Liver (tissue), 9 donors: ENCODE measurements around the gene KRTCAP3. TPM values are rescaled to one million over a fixed set of nuclear protein-coding genes. Genes with fewer than 3 reads are reported as not detected.

ENCODE experiments used
- DNase-seq: peaks from one replicate; pipeline ENCODE4 v3.0.0-alpha.2; 2017; ENCODE audit warnings: low spot score
- H3K27ac ChIP-seq, 2 donors: one replicate each; pipeline ENCODE4 v1.7.0; 2013; ENCODE audit warnings: inconsistent platforms in 2 of 2, low read length in 2 of 2, control low read depth in 1 of 2, low read depth in 1 of 2, mild to moderate bottlenecking in 1 of 2
- H3K27me3 ChIP-seq, 4 donors: one replicate each; pipeline versions ENCODE4 v1.6.1 to v1.7.0; 2013; ENCODE audit warnings: low read length in 3 of 4, inconsistent platforms in 1 of 4, mild to moderate bottlenecking in 1 of 4, moderate library complexity in 1 of 4; ENCODE audit not compliant: control insufficient read depth in 4 of 4, insufficient read depth in 4 of 4
- H3K36me3 ChIP-seq, 4 donors: one replicate each; pipeline versions ENCODE4 v1.6.1 to v1.7.0; 2013; ENCODE audit warnings: low read length in 3 of 4, mild to moderate bottlenecking in 3 of 4, low read depth in 1 of 4, moderate library complexity in 1 of 4; ENCODE audit not compliant: control insufficient read depth in 4 of 4, insufficient read depth in 3 of 4
- H3K4me1 ChIP-seq, 4 donors: one replicate each; pipeline versions ENCODE4 v1.6.1 to v1.7.0; 2013; ENCODE audit warnings: low read length in 3 of 4, mild to moderate bottlenecking in 3 of 4, moderate library complexity in 1 of 4; ENCODE audit not compliant: control insufficient read depth in 4 of 4, insufficient read depth in 4 of 4
- H3K4me3 ChIP-seq, 3 donors: one replicate each; pipeline versions ENCODE4 v1.6.1 to v1.7.0; 2013; ENCODE audit warnings: low read length in 3 of 3, control low read depth in 1 of 3, low read depth in 1 of 3, mild to moderate bottlenecking in 1 of 3
- H3K9ac ChIP-seq, 2 donors: one replicate each; pipeline ENCODE4 v1.7.0; 2013; ENCODE audit warnings: low read length in 2 of 2, mild to moderate bottlenecking in 2 of 2, moderate library complexity in 2 of 2, control low read depth in 1 of 2, low read depth in 1 of 2
- H3K9me3 ChIP-seq, 4 donors: one replicate each; pipeline versions ENCODE4 v1.6.1 to v1.7.0; 2013; ENCODE audit warnings: low read length in 3 of 4; ENCODE audit not compliant: control insufficient read depth in 4 of 4
- ATF3 ChIP-seq: IDR thresholded peaks from 2 replicates; pipeline ENCODE4 v1.6.1; 2016; ENCODE audit warnings: antibody characterized with exemption
- EGR1 ChIP-seq, 2 donors: IDR thresholded peaks; 2 replicates each; pipeline ENCODE4 v1.6.1; 2016 to 2018; ENCODE audit warnings: antibody characterized with exemption in 2 of 2, low read depth in 2 of 2
- FOXA1 ChIP-seq: IDR thresholded peaks from 2 replicates; pipeline ENCODE4 v1.6.1; 2016; ENCODE audit warnings: antibody characterized with exemption
- FOXA2 ChIP-seq: IDR thresholded peaks from 2 replicates; pipeline ENCODE4 v1.6.1; 2016; ENCODE audit warnings: antibody characterized with exemption
- GABPA ChIP-seq, 2 donors: IDR thresholded peaks in 1 of 2; conservative IDR thresholded peaks in 1 of 2; 2 replicates each; pipeline ENCODE4 v1.6.1; 2016; ENCODE audit warnings: antibody characterized with exemption in 2 of 2, mild to moderate bottlenecking in 1 of 2, moderate library complexity in 1 of 2
- HNF4A ChIP-seq, 2 donors: conservative IDR thresholded peaks; 2 replicates each; pipeline ENCODE4 v1.6.1; 2016; ENCODE audit warnings: antibody characterized with exemption in 2 of 2, mild to moderate bottlenecking in 2 of 2
- HNF4G ChIP-seq: IDR thresholded peaks from 2 replicates; pipeline ENCODE4 v1.6.1; 2016; ENCODE audit warnings: antibody characterized with exemption
- JUND ChIP-seq, 2 donors: IDR thresholded peaks; 2 replicates each; pipeline ENCODE4 v1.6.1; 2016; ENCODE audit warnings: antibody characterized with exemption in 2 of 2
- MAX ChIP-seq: IDR thresholded peaks from 2 replicates; pipeline ENCODE4 v1.6.1; 2016; ENCODE audit warnings: antibody characterized with exemption
- NR2F2 ChIP-seq: IDR thresholded peaks from 2 replicates; pipeline ENCODE4 v1.6.1; 2016; ENCODE audit warnings: antibody characterized with exemption
- RXRA ChIP-seq, 2 donors: IDR thresholded peaks; 2 replicates each; pipeline ENCODE4 v1.6.1; 2017 to 2018; ENCODE audit warnings: antibody characterized with exemption in 2 of 2, mild to moderate bottlenecking in 1 of 2
- SP1 ChIP-seq: IDR thresholded peaks from 2 replicates; pipeline ENCODE4 v1.6.1; 2018; ENCODE audit warnings: antibody characterized with exemption, mild to moderate bottlenecking
- TAF1 ChIP-seq: conservative IDR thresholded peaks from 2 replicates; pipeline ENCODE4 v1.6.1; 2016; ENCODE audit warnings: antibody characterized with exemption, mild to moderate bottlenecking
- YY1 ChIP-seq: IDR thresholded peaks from 2 replicates; pipeline ENCODE4 v1.6.1; 2016; ENCODE audit warnings: antibody characterized with exemption, mild to moderate bottlenecking
- WGBS: extraction: QIAGEN DNeasy Blood & Tissue Kit; methylation state at CpG from one replicate; pipeline ENCODE4 v1.1.7; 2013; 5-methylcytosine and 5-hydroxymethylcytosine counted together
- polyA plus RNA-seq, 2 donors: library from polyadenylated mRNA; stranded (reverse) in 1 of 2; unstranded in 1 of 2; fragments of 200-250 nt in 1 of 2; fragments of >200 nt in 1 of 2; fragmentation: Nextera tagmentation in 1 of 2; extraction: Ambion mirVana in 1 of 2; gene quantifications; one replicate each; pipeline versions ENCODE4 v1.2.1 to v1.2.3, GENCODE V29; 2013 to 2015
- total RNA-seq, 2 donors: library from RNA; depleted of rRNA; stranded (reverse); fragments of >200 nt; gene quantifications; one replicate each; pipeline ENCODE4 v1.2.3, GENCODE V29; 2014
- TF ChIP-seq, protein P1 (sequence below): fragments of 150-350 bp; IDR thresholded peaks from 2 replicates; pipeline ENCODE4 v1.5.1; 2017; ENCODE audit warnings: improper control_type of control experiment, low read depth, low read length; ENCODE audit not compliant: missing input control
- TF ChIP-seq, protein P2 (sequence below): IDR thresholded peaks from 2 replicates; pipeline ENCODE4 v1.6.1; 2016; ENCODE audit warnings: antibody characterized with exemption, mild to moderate bottlenecking
- donor health status: healthy.
- donor health status: healthy.
- donor health status: healthy.
- donor health status: healthy.
- donor health status: healthy.

The KRTCAP3 gene
- total and polyA plus RNA-seq, 4 donors: 1.8 to 12.7 (median 4.7) TPM

DNA sequence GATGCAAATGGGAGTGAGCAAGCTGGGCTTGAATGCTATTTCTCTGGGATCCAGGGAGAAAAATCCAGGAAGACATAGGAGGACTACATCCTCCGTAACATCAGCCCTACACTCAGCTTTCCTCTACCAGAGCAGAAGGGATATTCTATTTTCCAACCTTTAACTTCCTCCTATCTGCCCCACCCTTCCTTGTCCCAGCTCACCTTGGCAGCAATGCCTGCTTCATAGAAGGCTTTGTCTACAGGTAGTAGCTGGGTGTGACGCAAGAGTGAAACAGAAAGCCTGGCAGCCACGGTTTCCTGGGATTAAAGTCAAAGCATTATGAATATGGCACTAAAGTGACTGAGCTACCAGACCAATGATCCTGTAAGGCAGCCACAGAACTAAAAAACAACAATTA is 3.9 kb downstream of the KRTCAP3 start (continued):
- TF ChIP-seq HNF4A (conservative IDR thresholded peaks at IDR 0.05) (no peak), TAF1 (no peak), FOXA2 (no peak), GABPA (IDR thresholded peaks at IDR 0.05 in 1 of 2, conservative IDR thresholded peaks at IDR 0.05 in 1 of 2) (no peak)
- TF ChIP-seq, protein P1, sequence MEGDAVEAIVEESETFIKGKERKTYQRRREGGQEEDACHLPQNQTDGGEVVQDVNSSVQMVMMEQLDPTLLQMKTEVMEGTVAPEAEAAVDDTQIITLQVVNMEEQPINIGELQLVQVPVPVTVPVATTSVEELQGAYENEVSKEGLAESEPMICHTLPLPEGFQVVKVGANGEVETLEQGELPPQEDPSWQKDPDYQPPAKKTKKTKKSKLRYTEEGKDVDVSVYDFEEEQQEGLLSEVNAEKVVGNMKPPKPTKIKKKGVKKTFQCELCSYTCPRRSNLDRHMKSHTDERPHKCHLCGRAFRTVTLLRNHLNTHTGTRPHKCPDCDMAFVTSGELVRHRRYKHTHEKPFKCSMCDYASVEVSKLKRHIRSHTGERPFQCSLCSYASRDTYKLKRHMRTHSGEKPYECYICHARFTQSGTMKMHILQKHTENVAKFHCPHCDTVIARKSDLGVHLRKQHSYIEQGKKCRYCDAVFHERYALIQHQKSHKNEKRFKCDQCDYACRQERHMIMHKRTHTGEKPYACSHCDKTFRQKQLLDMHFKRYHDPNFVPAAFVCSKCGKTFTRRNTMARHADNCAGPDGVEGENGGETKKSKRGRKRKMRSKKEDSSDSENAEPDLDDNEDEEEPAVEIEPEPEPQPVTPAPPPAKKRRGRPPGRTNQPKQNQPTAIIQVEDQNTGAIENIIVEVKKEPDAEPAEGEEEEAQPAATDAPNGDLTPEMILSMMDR: no peak

GRCh38 chr2:27448381-27448780 is 6.2 kb downstream of the KRTCAP3 start:
- peaks cover 0 to 35% (median 7%) of the 10 kb centered on the region in 4 donors for H3K36me3 ChIP-seq
- no peaks in the 10 kb centered on the region for H3K27me3 ChIP-seq
- DNase-seq: no peak
- H3K4me3 ChIP-seq: no peak overlapping the region
- no peak for TF ChIP-seq MAX
- TF ChIP-seq EGR1 (IDR thresholded peaks at IDR 0.05; ENCODE audit: low read depth in 2 of 2): no peak
- TF ChIP-seq YY1: no peak
- TF ChIP-seq FOXA2: no peak
- no peak for TF ChIP-seq JUND (IDR thresholded peaks at IDR 0.05)
- no peak for TF ChIP-seq ATF3
- TF ChIP-seq HNF4A (conservative IDR thresholded peaks at IDR 0.05): no peak
- TF ChIP-seq FOXA1: no peak
- TF ChIP-seq TAF1: no peak
- no peak for TF ChIP-seq GABPA (IDR thresholded peaks at IDR 0.05 in 1 of 2, conservative IDR thresholded peaks at IDR 0.05 in 1 of 2)
- TF ChIP-seq NR2F2: no peak
- no peak for TF ChIP-seq HNF4G
- no peak for TF ChIP-seq RXRA (IDR thresholded peaks at IDR 0.05)
- TF ChIP-seq, protein P2, sequence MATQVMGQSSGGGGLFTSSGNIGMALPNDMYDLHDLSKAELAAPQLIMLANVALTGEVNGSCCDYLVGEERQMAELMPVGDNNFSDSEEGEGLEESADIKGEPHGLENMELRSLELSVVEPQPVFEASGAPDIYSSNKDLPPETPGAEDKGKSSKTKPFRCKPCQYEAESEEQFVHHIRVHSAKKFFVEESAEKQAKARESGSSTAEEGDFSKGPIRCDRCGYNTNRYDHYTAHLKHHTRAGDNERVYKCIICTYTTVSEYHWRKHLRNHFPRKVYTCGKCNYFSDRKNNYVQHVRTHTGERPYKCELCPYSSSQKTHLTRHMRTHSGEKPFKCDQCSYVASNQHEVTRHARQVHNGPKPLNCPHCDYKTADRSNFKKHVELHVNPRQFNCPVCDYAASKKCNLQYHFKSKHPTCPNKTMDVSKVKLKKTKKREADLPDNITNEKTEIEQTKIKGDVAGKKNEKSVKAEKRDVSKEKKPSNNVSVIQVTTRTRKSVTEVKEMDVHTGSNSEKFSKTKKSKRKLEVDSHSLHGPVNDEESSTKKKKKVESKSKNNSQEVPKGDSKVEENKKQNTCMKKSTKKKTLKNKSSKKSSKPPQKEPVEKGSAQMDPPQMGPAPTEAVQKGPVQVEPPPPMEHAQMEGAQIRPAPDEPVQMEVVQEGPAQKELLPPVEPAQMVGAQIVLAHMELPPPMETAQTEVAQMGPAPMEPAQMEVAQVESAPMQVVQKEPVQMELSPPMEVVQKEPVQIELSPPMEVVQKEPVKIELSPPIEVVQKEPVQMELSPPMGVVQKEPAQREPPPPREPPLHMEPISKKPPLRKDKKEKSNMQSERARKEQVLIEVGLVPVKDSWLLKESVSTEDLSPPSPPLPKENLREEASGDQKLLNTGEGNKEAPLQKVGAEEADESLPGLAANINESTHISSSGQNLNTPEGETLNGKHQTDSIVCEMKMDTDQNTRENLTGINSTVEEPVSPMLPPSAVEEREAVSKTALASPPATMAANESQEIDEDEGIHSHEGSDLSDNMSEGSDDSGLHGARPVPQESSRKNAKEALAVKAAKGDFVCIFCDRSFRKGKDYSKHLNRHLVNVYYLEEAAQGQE: no peak
- TF ChIP-seq SP1: no peak
- TF ChIP-seq, protein P1: no peak
- H3K9ac ChIP-seq: no peak overlapping the region
- H3K9me3 ChIP-seq: no peaks in the 10 kb centered on the region
- H3K4me1 ChIP-seq: no peaks in the 10 kb centered on the region
- WGBS: 69% methylated on average over 3 of the region's 3 CpGs
- H3K27ac ChIP-seq: no peak overlapping the region
